ENCODE measurements around the gene CDKN1C.

CDKN1C gene

DNA sequence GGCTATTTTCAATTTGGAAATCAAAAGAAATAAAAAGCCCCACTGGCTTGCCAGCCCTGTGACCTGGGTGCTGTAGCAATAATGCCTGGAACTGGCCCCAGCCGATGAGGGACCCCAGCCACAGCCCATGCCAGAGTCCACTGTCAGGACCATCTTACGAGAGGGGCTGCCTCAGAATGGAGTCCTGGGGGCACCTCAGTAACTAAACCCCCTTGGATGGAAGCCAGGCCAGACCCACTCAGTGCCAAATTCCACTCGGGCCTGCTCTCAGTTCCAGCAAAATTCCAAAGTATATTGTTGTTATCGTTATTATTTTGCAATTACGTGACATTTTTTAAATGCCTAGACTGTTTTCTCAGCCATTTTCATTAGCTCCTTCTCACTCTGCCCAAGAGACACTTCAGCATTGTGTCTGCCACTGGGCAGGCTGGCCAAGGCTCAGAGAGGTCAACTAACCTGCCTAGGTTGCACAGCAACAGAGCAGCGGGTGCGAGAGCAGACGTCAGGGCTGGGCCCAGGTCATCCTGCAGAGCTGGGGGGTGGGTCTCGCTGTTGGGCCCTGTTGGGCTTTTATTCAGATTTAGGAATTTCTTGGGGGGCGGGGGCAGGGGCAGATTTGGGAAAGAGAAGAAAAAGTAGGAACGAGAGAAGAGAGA, 19.5 kb downstream of the CDKN1C start:
- H3K9me3 ChIP-seq (ENCODE audit: insufficient read depth, low read length) = no peaks in the 10 kb centered on the region
- H3K36me3 ChIP-seq (ENCODE audit: low read length) = no peaks in the 10 kb centered on the region
- H3K79me2 ChIP-seq (ENCODE audit: insufficient read depth, low read length) = no peaks in the 10 kb centered on the region
- H2AFZ ChIP-seq (ENCODE audit: low read depth, low read length, severe bottlenecking) = no peak overlapping the region
- no peak overlapping the region for H3K27ac ChIP-seq (ENCODE audit: low read depth, low read length)
- no peaks in the 10 kb centered on the region for H3F3A ChIP-seq (ENCODE audit: insufficient read depth)
- H3K9ac ChIP-seq (ENCODE audit: low read length) = no peak overlapping the region
- no peak overlapping the region for H3K4me3 ChIP-seq (ENCODE audit: insufficient read depth, low read length, poor library complexity, severe bottlenecking)
- TF ChIP-seq EZH2phosphoT487 (conservative IDR thresholded peaks at IDR 0.05; ENCODE audit: low read length) = no peak
- TF ChIP-seq, protein P1, sequence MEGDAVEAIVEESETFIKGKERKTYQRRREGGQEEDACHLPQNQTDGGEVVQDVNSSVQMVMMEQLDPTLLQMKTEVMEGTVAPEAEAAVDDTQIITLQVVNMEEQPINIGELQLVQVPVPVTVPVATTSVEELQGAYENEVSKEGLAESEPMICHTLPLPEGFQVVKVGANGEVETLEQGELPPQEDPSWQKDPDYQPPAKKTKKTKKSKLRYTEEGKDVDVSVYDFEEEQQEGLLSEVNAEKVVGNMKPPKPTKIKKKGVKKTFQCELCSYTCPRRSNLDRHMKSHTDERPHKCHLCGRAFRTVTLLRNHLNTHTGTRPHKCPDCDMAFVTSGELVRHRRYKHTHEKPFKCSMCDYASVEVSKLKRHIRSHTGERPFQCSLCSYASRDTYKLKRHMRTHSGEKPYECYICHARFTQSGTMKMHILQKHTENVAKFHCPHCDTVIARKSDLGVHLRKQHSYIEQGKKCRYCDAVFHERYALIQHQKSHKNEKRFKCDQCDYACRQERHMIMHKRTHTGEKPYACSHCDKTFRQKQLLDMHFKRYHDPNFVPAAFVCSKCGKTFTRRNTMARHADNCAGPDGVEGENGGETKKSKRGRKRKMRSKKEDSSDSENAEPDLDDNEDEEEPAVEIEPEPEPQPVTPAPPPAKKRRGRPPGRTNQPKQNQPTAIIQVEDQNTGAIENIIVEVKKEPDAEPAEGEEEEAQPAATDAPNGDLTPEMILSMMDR (IDR thresholded peaks at IDR 0.05; ENCODE audit: insufficient read depth, low read length, poor library complexity, severe bottlenecking) = no peak
- no peak overlapping the region for H3K4me2 ChIP-seq (ENCODE audit: low read depth, low read length, poor library complexity, severe bottlenecking)
- H3K27me3 ChIP-seq (ENCODE audit: low read length) = no peaks in the 10 kb centered on the region
- no peaks in the 10 kb centered on the region for H4K20me1 ChIP-seq (ENCODE audit: low read depth, low read length)
- H3K9me2 ChIP-seq (replicated peaks; ENCODE audit: insufficient read depth, low read length) = no peaks in the 10 kb centered on the region

DNA sequence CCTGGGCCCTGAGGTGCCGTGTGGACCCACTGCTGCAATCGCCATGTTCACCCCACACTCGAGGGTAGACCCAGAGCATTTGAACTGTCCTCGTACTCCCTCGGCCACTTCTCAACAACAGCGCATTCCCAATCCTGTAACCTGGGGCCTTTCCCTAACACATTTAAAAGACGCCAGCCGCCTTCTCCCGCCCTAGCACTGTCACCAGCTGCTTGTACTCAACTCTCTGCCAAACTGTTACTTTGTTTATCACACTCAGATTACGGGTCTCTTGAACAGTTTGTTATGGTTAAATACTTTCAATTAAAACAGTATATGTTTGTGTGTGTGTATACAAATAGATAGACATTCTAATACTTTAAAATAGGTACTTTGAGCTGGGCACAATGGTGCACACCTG, 20.7 kb downstream of the CDKN1C start:
- Histone ChIP-seq H3K79me2 (ENCODE audit: insufficient read depth, low read length) (no peaks in the 10 kb centered on the region), H3K9me3 (ENCODE audit: insufficient read depth, low read length) (no peaks in the 10 kb centered on the region), H3K27me3 (ENCODE audit: low read length) (no peaks in the 10 kb centered on the region), H3F3A (ENCODE audit: insufficient read depth) (no peaks in the 10 kb centered on the region), H4K20me1 (ENCODE audit: low read depth, low read length) (no peaks in the 10 kb centered on the region), H3K4me3 (ENCODE audit: insufficient read depth, low read length, poor library complexity, severe bottlenecking) (no peak overlapping the region), H3K4me2 (ENCODE audit: low read depth, low read length, poor library complexity, severe bottlenecking) (no peak overlapping the region), H2AFZ (ENCODE audit: low read depth, low read length, severe bottlenecking) (no peak overlapping the region), H3K9ac (ENCODE audit: low read length) (no peak overlapping the region), H3K36me3 (ENCODE audit: low read length) (no peaks in the 10 kb centered on the region), H3K27ac (ENCODE audit: low read depth, low read length) (no peak overlapping the region), H3K9me2 (replicated peaks; ENCODE audit: insufficient read depth, low read length) (no peaks in the 10 kb centered on the region)
- TF ChIP-seq, protein P1 (IDR thresholded peaks at IDR 0.05; ENCODE audit: insufficient read depth, low read length, poor library complexity, severe bottlenecking) = no peak
- no peak for TF ChIP-seq EZH2phosphoT487 (conservative IDR thresholded peaks at IDR 0.05; ENCODE audit: low read length)

DNA sequence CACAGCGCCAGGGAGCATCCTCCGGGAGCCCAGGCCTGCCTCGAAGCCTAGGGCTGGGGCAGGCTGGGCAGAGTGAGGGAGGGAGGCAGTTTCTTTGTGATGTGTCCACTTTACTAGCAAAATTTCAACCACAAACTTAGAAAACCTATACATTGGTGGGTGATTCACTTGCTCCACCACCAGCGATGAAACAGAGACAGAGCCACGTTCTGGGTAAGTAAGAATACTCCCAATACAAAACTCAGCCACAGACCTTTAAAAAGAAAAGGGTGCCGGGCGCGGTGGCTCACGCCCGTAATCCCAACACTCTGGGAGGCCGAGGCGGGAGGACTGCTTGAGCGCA, 22.3 kb downstream of the CDKN1C start:
- Histone ChIP-seq H3K9me3 (ENCODE audit: insufficient read depth, low read length) (no peaks in the 10 kb centered on the region), H4K20me1 (ENCODE audit: low read depth, low read length) (no peaks in the 10 kb centered on the region), H3K4me3 (ENCODE audit: insufficient read depth, low read length, poor library complexity, severe bottlenecking) (no peak overlapping the region), H2AFZ (ENCODE audit: low read depth, low read length, severe bottlenecking) (no peak overlapping the region), H3F3A (ENCODE audit: insufficient read depth) (no peaks in the 10 kb centered on the region), H3K4me2 (ENCODE audit: low read depth, low read length, poor library complexity, severe bottlenecking) (no peak overlapping the region), H3K27me3 (ENCODE audit: low read length) (no peaks in the 10 kb centered on the region), H3K9ac (ENCODE audit: low read length) (no peak overlapping the region), H3K27ac (ENCODE audit: low read depth, low read length) (no peak overlapping the region), H3K36me3 (ENCODE audit: low read length) (no peaks in the 10 kb centered on the region), H3K9me2 (replicated peaks; ENCODE audit: insufficient read depth, low read length) (no peaks in the 10 kb centered on the region), H3K79me2 (ENCODE audit: insufficient read depth, low read length) (no peaks in the 10 kb centered on the region)
- TF ChIP-seq EZH2phosphoT487 (conservative IDR thresholded peaks at IDR 0.05; ENCODE audit: low read length) = no peak
- TF ChIP-seq, protein P1 (IDR thresholded peaks at IDR 0.05; ENCODE audit: insufficient read depth, low read length, poor library complexity, severe bottlenecking) = no peak
